ENCODE data around the gene TBC1D22A.

DNA sequence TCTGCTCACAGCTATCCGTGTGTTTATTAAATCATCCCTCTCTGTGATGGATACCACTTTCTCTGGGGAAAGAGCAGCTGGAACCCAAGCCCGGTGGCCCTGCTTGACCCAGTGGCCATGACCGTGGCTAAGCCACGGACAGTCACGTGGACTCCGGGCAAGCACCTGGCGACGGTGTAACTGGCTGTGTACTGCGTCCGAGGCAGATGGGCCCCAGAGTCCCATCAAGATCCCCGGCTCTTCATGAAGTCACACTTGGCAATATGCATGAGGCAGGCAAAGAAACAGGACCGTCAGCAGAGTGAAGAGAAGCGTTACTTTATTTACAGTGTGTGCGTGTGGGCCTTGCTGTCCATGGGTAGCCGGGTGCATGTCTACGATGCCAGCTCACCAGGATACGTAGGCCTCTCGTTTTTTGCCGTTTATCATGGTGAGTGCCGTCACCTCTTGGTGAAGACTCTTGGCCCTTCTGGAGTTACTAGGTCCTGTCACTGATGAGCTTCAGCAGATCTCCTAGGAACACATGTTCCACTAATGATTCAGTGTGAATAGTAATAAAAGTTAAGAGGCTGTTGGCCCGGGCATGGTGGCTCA, 366.3 kb downstream of the TBC1D22A start:
- TF ChIP-seq POLR2A (IDR thresholded peaks at IDR 0.05; ENCODE audit: low read length) (no peak), GATA1 (IDR thresholded peaks at IDR 0.05; ENCODE audit: low read depth, low read length) (no peak)
